ENCODE measurements around the gene CHMP4A.
"Not testable (repeated sequence)": the region's sequence is repeated elsewhere in the genome, so short reads cannot be mapped to it uniquely, and the experiment has no call there.

The CHMP4A gene

GRCh38 chr14:24246765-24247212 lies 33.5 kb upstream of the CHMP4A start:
- DNase-seq = no peak

- DNase-seq = not testable (repeated sequence)
Measured at GRCh38 chr14:24245350-24245749, 32.1 kb upstream of the CHMP4A start.

- no peak for DNase-seq
Measured at GRCh38 chr14:24243336-24243836, 30.1 kb upstream of the CHMP4A start.

GRCh38 chr14:24241829-24242443 lies 28.6 kb upstream of the CHMP4A start:
- no peak for DNase-seq

- no peak for DNase-seq
Measured at GRCh38 chr14:24240110-24240918, 27.0 kb upstream of the CHMP4A start.

- no peak for DNase-seq
Measured at GRCh38 chr14:24238527-24239037, 25.3 kb upstream of the CHMP4A start.

- DNase-seq = no peak
Measured at GRCh38 chr14:24238123-24238522, 24.8 kb upstream of the CHMP4A start.

GRCh38 chr14:24237463-24237955 lies 24.2 kb upstream of the CHMP4A start:
- no peak for DNase-seq

GRCh38 chr14:24236689-24237462 lies 23.6 kb upstream of the CHMP4A start:
- no peak for DNase-seq

GRCh38 chr14:24235804-24236688 lies 22.8 kb upstream of the CHMP4A start:
- DNase-seq = no peak

- no peak for DNase-seq
Measured at GRCh38 chr14:24234095-24235005, 21.1 kb upstream of the CHMP4A start.

GRCh38 chr14:24233538-24233866 lies 20.2 kb upstream of the CHMP4A start:
- DNase-seq = no peak

GRCh38 chr14:24232645-24233537 lies 19.6 kb upstream of the CHMP4A start, which contains the start of gene GMPR2:
Gene GMPR2, plus strand, starts transcription at chr14:24232929. Its CDS starts 325 bp downstream, at chr14:24233254.
- DNase-seq = no peak

GRCh38 chr14:24232121-24232644 lies 18.9 kb upstream of the CHMP4A start, which contains the start of gene NEDD8:
Gene NEDD8, minus strand, starts transcription at chr14:24232367. Its CDS starts 100 bp downstream, at chr14:24232267.
- peak; percentile 96 for DNase-seq

- DNase-seq = no peak
Measured at GRCh38 chr14:24231263-24232120, 18.2 kb upstream of the CHMP4A start.

GRCh38 chr14:24228902-24229301 lies 15.6 kb upstream of the CHMP4A start:
- no peak for DNase-seq

GRCh38 chr14:24226473-24226872 lies 13.2 kb upstream of the CHMP4A start:
- no peak for DNase-seq

- DNase-seq = no peak
Measured at GRCh38 chr14:24224618-24225071, 11.4 kb upstream of the CHMP4A start.

Measured in left hindlimb (tissue), 1 donor.